ENCODE measurements around the gene ULK4.
"Not testable (repeated sequence)": the region's sequence is repeated elsewhere in the genome, so short reads cannot be mapped to it uniquely, and the experiment has no call there.

ULK4 gene

DNA sequence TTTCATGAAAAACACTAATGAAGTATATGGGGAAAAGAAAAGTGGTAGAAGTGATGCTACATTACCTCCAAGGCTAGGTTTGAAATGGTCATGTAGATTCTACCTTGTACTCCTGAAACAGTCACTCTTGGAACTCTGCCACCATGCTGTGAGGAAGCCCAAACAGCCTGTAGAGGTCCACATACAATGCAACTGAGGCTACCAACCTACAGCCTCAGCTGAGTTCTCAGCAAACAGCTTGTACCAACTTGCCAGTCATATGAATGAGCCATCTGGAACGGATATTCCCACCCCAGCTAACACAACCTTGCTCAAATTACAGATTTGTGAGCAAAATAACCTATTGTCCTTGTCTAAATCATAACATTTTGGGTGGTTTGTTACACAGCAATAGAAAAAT is 193.5 kb downstream of the ULK4 start:
- DNase-seq (ENCODE audit: low spot score) = no peak

- not testable (repeated sequence) for DNase-seq (ENCODE audit: low spot score)
Measured at GRCh38 chr3:41762867-41763266, 199.0 kb downstream of the ULK4 start.

GRCh38 chr3:41753651-41754050 is 208.3 kb downstream of the ULK4 start:
- DNase-seq (ENCODE audit: low spot score) = no peak

- DNase-seq (ENCODE audit: low spot score) = no peak
Measured at GRCh38 chr3:41751597-41751996, 210.3 kb downstream of the ULK4 start.

- no peak for DNase-seq (ENCODE audit: low spot score)
Measured at GRCh38 chr3:41749988-41750387, 211.9 kb downstream of the ULK4 start.

GRCh38 chr3:41746215-41746614 is 215.7 kb downstream of the ULK4 start:
- no peak for DNase-seq (ENCODE audit: low spot score)

- no peak for DNase-seq (ENCODE audit: low spot score)
Measured at GRCh38 chr3:41742121-41742520, 219.8 kb downstream of the ULK4 start.

DNA sequence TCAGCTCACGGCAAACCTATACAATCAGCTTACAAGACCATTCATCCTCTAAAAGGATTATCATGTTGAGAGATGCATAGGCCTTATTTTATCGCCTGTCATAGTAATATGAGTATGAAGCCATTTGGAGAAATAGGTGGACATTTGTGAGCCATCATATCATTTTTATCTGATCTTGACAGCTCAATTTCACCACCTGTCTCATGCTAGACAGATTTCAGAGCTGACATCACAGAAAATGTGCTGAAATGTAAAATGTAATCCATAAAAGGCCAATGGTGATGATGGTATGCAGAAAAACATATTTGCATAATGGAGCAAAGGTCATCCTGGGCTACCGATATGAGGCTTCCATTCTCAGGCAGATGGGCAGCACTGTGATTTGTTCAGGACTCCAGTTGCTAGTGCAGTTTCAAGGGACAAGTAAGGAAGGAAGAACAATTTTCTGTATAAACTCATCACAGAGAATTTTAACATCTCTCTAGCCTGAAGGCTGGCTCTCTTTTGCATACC is 221.5 kb downstream of the ULK4 start:
- DNase-seq (ENCODE audit: low spot score) = no peak

DNA sequence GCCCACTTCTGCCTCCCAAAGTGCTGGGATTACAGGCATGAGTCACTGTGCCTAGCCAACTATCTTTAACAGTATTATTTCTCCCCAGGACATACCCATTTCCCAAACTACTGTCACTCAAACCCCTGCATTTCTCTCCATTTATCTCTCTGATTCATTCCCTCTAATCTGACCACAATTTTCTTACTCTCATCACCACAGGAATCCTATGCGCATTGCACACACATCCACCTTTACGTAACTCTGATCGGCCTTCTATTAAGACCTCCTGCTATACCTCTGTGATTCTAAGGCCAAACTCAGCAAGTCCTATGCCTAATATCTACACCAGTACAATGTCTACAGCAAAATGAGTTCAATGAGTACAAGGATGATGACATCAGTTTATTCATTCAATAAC is 235.0 kb downstream of the ULK4 start:
- no peak for DNase-seq (ENCODE audit: low spot score)

- DNase-seq (ENCODE audit: low spot score) = no peak
Measured at GRCh38 chr3:41717641-41718040, 244.3 kb downstream of the ULK4 start.

- no peak for DNase-seq (ENCODE audit: low spot score)
Measured at GRCh38 chr3:41716471-41716870, 245.4 kb downstream of the ULK4 start.

DNA sequence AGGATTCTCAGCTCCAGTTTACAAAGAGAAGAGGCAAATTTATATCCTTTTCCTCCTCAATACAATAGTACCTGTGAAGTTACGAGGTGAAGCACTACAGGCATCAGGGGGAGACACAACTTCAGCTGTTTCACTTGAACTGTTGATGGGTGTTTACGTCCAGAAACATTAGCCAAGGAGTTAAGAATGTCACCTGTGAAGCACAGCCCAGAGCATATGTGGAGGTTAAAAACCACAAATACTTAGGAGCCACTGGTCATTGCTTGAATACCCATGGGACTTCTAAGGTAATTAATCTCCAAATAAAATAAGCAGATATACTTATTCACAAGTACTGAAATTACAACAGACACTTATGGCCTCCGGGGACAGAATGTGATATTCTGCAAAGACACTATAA is 246.5 kb downstream of the ULK4 start:
- DNase-seq (ENCODE audit: low spot score) = no peak

DNA sequence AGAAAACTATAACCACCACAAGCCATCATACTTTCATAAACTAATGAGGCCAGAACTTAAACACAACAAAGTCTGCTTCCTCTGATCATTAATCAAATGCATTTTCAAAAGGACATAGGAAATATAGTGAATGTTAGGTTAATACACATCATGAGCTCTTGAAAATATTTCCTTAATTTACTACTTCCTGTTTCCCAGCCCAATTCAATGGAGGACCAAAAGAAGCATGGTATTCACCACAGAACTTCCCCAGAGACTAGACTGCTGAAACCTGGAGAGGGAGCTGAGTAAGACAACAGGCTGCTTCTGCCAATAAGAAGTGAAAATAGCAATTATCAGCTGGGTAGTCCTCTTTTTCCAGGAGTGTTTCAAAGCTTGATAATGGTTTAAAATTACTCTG is 250.3 kb downstream of the ULK4 start:
- DNase-seq (ENCODE audit: low spot score) = no peak

GRCh38 chr3:41710646-41711388 is 251.1 kb downstream of the ULK4 start:
- DNase-seq (ENCODE audit: low spot score) = no peak

DNA sequence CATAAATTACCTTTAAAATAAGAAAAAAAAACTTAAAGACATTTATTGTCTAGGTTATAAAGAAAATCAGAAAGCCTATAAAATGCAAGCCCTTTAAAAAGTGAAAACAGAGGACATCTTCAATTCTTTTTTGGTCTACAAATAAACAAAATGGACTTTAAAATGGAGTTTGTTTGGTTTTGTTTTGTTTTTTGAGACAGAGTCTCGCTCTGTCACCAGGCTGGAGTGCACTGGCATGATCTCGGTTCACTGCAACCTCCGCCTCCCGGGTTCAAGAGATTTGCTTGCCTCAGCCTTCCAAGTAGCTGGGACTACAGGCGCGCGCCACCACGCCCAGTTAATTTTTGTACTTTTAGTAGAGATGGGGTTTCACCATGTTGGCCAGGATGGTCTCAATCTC is 252.7 kb downstream of the ULK4 start:
- DNase-seq (ENCODE audit: low spot score) = not testable (repeated sequence)

DNA sequence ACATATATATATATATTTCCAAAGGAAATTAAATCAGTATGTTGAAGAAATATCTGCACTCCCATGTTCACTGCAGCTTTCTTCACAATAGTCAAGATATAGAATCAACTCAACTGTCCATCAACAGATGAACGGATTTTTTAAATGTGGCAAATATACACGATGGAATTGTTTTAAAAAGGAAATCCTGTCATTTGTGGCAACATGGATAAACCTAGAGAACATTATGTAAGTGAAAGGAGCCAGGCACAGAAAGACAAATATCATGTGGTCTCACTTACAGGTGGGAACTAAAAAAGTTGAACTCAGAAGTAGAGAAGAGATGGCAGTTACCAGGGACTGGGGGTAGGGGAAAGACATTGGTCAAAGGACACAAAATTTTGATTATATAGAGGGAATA is 253.7 kb downstream of the ULK4 start:
- DNase-seq (ENCODE audit: low spot score) = no peak

DNA sequence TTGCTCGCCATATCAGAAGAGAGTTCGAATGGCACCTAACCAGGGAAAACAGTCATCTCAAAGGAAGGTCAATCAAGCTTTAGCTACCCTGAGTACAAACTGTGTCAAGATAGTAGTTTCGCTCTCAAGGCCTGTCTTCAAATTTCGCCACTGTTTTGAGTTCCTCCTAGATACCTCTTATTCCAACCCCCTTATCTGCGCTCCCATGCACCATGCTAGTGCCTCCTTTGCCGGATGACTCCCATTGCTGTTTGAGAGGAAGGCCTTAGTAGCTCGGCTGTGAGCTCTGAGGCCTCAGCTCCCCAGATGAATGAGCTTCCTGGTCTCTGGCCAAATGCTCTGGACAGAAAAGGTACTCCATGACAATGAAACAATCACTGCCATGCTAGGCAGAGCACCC is 256.0 kb downstream of the ULK4 start:
- DNase-seq (ENCODE audit: low spot score) = no peak

DNA sequence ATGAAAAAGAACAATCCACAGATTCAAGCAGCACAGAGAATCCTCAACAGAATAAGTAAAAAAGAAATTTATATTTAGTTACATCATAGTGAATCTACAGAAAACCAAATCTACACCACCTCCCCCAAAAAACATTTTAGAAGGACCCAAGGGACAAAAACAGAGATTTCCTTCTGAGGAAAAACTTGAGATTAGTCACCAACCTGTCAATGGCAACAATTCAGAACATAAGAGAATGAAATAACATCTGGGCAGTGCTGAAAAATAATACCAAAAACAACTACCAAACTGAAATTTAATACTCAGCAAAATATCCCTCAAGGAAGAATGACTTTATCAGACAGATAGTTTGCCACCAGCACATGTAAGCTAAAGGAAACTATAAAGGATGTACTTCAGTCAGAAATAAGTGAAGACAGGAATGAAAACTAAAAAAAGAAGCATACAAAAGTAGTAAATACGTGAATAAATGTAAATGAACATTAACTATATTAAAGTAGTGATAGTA is 260.7 kb downstream of the ULK4 start:
- DNase-seq (ENCODE audit: low spot score) = no peak

- DNase-seq (ENCODE audit: low spot score) = no peak
Measured at GRCh38 chr3:41700155-41700554, 261.7 kb downstream of the ULK4 start.

- DNase-seq (ENCODE audit: low spot score) = no peak
Measured at GRCh38 chr3:41698898-41699297, 263.0 kb downstream of the ULK4 start.

- no peak for DNase-seq (ENCODE audit: low spot score)
Measured at GRCh38 chr3:41697702-41698101, 264.2 kb downstream of the ULK4 start.

DNA sequence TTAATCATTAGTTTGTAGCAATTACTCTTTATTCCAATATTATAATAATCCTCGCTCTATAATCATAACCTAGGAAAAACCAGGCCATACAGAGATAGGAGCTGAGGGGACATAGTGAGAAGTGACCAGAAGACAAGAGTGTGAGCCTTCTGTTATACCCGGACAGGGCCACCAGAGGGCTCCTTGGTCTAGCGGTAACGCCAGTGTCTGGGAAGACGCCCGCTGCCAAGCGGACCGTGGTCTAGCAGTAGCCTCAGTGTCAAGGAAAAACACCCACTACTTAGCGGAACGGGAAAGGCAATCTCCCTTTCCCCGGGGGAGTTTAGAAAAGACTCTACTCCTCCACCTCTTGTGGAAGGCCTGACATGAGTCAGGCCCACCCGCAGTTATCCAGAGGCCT is 266.1 kb downstream of the ULK4 start:
- not testable (repeated sequence) for DNase-seq (ENCODE audit: low spot score)

DNA sequence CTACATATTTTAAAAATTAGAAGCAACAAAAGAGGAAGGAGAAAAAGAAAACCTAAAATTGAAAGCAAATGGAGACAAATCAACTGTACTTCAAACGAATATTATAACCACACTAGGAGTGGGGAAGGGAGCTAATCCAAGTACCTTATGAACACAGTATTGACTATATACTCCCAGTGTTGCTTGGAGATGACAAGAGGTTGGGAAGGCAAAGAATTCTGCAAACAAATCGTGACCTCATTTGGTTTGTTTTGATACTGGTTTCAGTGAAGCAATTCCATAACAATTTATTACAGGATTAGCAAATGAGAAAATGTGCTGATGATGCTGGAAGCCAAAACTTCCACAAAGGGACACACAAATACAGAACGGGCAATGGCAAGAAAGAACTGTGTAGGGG is 268.1 kb downstream of the ULK4 start:
- no peak for DNase-seq (ENCODE audit: low spot score)

All from pons (tissue), 1 donor.